NCI-H1694 (cell line): ENCODE results near the gene DENND4A.
"Not testable (repeated sequence)": the region's sequence is repeated elsewhere in the genome, so short reads cannot be mapped to it uniquely, and the experiment has no call there.

Source experiments
- DNase-seq: peaks from one replicate; lab custom pipeline; 2025; lab: John Stamatoyannopoulos, UW

Gene DENND4A

DNA sequence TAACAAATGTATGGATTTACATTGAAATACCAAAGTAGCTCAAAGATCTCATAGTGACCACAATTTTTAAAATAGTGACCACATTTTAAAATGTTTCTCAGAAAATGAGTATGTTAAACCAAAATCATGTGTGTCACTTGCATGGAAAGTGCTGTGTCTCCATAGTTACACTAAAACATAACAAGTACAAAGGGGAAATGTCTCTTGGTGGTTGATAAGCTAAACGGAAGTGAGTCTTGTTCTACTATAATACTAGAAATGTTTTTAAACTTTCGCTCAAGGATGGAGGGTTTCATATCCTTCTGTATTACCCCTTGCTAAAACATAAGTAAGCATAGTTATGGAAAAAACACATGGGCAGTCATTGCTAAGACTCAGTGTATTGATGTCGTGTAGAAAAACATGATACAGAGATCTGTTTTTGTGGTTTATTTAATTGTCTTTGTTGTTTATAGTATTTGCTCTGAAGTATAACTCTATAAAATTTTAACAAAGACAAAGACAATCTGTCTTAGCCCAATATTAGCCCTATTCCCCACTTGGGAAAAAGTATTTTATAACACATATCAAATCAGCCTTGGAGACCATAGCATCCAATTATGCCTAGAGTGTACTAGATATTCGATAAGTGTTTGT lies 27.0 kb upstream of the DENND4A start:
- no peak for DNase-seq

DNA sequence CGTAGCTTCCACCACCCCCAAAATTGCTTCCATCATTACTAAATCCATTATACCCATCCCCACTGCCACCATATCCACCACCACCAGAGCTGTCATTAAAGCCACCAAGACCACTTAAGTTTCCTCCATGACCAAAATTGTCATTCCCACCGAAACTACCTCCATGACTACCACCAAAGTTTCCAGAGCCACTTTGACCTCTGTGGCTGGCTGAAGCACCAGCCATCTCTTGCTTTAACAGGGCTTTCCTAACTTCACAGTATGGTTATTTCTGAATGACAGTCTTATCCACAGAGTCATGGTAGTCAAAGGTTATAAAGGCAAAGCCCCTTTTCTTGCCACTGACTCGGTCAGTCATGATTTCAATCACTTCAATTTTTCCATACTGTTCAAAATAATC lies 24.3 kb upstream of the DENND4A start:
- no peak for DNase-seq

DNA sequence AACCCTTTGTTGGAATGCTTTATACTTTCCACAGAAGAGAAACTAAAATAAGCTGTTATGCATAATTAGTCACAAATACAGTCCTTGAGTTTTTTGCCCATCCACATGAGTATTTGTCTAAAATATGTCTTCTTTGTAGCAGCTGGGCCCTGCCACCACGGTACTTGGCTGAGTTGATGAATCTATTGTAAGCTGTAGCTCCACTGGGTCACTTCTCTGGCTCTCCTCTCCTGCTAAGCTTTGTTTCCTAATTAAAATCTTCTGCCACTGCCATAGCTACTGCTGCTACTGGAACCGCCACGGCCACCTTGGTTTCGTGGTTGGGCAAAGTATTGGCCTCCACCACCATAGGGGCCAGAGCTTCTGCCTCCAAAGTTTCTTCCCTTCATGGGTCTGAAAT lies 23.9 kb upstream of the DENND4A start:
- DNase-seq, result not testable (repeated sequence)

DNA sequence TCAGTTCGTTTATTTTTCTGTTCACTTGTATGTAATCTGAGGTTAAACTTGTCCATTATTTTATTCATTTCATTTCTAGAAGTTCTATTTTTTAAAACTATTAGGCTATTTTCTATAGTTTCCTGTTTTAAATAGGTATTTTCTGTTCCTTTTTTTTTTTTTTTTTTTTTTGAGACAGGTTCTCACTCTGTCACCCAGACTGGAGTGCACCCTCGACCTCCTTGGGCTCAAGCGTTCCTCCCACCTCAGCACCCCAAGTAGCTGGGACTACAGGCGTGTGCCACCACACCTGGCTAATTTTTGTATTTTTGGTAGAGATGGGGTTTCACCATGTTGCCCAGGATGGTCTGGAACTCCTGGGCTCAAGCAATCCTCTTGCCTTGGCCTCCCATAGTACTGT lies 22.2 kb upstream of the DENND4A start:
- not testable (repeated sequence) for DNase-seq

DNA sequence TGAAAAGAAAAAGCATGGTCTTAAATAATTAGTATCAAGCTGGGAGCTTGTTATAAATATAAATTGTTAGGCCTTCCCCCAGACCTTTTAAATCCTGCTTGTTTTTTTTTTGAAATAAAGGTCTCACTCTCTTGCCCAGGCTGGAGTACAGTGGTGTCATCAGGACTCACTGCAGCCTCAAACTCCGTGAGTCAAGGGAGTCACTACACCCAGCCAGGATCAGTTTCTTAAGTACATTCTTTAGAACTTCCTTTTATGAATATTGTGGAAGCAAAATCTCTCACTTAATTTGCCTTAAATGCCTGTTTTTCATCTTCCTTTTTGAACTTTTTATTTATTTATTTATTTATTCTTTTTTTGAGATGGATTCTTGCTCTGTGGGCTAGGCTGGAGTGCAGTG lies 20.8 kb upstream of the DENND4A start:
- DNase-seq, result no peak

DNA sequence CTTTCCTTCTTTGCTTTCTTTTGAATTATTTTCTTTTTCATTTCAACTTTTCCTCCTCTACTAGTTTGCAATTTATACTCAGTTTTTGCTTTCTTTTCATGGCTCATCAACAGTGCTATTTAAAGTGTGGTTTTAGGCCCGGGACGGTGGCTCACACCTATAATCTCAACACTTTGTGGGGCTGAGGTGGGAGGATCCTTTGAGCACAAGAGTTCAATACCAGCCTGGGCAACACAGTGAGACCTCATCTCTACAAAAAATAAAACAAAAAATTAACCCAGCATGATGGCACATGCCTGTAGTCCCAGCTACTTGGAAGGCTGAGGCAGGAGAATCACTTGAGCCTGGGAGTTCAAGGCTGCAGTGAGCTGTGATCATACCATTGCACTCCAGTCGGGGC lies 20.4 kb upstream of the DENND4A start:
- DNase-seq, result no peak

DNA sequence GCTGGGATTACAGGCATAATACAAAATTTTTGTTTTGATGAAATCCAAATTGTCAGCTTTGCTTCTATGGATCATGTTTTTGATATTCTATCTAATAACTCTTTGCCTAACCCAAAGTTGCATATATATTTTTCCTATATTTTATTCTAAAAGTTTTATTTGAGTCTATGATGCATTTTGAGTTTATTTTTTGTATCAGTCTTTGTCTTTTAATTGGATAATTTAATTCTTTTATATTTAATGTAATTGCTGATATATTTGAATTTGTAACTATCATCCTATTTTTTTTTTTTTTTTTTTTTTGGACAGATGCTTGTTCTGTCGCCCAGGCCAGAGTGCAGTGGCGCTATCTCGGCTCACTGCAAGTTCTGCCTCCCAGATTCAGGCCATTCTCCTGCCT lies 19.7 kb upstream of the DENND4A start:
- DNase-seq, result no peak

DNA sequence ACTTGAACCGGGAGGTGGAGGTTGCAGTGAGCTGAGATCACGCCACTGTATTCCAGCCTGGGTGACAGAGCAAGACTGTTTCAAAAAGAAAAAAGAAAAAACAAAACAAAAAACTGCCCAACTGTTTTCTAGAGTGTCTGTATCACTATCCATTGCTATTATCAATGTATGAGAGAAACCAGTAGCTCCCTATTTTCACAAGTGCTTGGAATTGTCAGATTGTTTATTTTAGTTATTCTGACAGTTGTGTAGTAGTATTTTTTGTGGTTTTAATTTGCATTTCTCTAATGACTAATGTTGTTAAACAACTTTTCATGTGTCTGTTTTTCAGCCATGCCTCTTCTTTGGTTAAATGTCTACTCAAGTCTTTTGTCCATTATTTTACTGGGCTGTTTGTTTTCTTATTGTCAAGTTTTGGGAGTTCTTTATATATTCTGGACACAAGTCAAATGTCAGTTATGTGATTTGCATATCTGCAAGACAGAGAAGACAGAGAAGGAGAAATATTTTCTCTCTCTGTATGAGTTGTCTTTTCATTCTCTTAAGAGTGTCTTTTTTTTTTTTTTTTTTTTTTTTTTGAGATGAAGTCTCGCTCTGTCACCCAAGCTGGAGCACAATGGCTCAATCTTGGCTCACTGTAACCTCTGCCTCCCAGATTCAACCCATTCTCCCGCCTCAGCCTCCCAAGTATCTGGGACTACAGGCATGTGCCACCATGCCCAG lies 19.1 kb upstream of the DENND4A start:
- DNase-seq, result not testable (repeated sequence)

DNA sequence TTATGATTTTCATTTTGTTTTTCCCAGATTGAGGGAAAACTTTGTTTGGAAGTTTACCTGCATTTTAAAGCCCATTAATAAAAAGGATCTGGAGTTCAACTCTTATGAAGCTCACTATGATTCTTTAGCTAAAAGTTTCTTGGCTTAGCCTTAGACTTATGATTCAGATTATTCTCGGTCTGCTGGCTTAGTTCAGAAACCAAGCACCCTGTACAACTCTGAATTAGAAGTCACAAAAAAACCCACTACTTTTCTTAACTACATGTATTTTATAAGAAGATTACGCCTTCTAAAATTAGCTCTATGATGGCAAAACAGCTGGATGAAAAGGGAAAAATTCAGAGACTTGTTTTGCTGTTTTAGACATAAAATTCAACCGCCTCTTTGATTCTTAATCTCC lies 14.3 kb upstream of the DENND4A start:
- no peak for DNase-seq

DNA sequence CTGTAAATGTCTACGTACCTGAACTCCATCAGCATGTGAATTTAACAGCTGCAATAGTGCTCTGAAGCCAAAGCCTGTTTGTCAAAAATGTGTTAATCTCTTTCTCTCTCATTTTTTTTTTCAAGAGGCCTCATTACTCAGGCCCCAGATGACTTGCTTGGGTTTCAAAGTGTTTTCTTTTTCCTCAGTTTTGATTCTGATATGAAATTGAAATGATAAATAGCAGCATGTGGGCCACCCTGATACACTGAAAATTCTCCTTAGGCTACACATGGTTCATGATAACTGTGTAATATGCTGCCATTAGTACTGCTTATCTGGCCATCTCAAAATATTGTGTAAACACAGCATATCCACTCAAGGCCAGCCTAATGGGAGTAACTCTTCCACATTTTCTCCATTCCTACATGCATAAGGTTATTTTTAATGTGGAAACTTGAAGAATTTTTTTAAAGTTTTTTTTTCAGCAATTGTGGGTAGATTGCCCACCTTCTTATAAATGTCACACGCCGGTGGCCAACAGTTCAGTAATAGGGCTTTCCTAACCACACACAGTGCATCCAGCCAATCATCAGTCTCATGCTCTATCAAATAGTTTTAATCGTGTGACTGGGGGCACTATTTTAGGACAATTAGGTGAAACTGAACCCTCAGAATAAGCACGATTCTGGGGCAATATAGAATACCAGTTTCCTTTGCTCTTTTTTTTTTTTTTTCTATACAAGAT lies 13.1 kb upstream of the DENND4A start:
- DNase-seq, result no peak

DNA sequence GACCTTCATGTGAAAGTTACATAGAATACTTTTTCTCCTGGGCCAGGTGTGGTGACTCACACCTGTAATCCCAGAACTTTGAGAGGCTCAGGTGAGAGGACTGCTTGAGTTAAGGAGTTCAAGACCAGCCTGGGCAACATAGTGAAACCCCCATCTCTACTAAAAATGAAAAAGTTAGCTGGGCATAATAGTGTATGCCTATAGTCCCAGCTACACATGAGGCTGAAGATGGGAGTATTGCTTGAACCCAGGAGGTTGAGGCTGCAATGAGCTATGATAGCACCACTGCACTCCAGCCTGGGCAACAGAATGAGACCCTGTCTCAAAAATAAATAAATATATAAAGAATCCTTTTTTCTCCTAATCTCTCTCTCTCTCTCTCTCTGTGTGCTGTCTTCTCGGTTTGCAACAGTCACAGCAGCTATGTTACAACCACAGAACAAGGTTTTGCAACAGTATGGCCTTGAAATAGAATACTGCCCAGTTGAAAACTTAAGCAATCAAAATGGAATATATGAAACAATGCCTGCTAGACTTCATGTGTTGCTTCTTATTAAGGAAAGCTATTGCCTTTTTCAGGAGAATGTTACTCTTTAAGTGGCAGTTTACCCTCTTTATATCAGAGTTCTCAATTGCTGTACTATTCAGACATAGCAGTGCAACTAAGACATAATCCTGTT lies 12.3 kb upstream of the DENND4A start:
- no peak for DNase-seq

DNA sequence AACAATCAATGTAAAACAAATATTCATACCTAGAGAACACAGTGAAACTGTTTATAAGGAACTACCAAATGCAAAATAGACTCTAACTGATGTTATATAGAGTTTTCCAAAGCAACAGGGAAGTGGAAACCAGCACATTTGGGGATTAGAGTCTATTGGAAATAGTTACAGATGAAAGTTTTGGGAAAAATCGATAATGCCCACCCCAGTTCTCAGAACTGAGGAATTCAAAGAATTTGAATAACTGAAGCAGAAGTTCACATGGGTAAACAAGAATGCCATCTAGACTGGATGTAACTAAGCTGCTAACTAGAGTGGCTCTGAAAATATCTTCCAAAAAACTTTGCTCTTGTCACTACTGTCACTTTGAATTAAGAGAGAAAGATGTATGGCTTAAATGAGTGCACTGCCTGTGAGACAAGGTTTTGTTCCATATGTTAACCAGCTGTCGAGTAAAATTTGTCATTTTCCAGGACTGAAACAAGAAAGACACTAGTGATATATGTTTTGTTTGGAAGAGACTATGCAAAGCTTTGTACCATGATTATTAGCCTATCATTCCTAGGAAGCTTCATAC lies 9.2 kb upstream of the DENND4A start:
- no peak for DNase-seq

DNA sequence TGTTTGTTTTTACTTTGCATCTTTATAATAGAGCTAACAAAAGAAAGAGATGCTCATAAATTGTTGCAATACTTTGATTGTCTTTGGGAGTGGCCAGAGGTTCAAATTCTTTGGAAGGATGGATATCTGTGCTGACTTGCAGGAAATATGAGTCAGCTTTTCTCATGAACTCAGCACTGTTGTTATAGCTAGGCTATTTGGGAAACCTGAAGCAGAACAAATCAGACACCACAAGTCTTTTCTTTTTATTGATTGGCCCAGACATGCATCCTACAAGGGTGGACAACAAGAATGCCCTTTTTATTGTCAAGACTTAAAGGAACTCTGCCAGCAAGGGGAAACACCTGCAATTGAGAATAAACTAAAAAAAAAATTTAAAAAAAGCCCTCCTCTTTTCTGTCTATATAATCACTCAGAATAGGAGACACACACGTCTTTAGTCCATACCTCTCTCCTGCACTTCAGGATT lies 4.6 kb upstream of the DENND4A start:
- no peak for DNase-seq

DNA sequence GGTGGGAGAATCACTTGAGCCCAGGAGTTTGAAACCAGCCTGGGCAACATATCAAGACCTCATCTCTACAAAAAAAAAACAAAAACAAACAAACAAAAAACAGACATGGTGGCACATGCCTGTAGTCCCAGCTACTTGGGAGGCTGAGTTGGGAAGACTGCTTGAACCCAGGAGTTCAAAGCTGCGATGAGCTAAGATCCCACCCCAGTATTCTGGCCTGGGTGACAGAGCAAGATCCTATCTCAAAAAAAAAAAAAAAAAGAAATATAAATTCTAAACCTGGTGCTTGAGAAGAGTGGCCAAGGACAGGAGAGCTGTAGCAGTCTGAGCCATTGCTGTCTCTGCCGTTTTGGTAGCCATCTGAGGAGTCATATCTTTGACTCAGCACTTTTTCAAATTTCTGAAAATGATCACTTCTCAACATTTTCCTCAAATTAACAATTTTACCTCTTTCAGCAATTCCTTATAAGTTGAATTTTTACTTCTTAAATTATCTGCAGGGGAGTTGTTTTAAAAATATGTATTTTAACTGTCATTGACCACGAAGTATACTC lies 3.6 kb upstream of the DENND4A start:
- no peak for DNase-seq

DNA sequence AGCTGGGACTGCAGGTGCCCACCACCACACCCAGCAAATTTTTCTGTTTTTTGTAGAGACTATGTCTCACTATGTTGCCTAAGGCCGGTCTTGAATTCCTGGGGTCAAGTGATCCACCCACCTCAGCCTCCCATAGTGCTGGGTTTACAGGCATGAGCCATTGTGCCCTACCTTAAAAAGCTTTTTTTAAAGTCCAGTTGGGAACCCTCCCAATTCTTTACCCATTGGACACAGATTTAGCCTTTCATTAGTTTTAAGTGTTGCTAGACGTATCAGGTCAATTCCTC lies 1.7 kb upstream of the DENND4A start:
- DNase-seq, result no peak

DNA sequence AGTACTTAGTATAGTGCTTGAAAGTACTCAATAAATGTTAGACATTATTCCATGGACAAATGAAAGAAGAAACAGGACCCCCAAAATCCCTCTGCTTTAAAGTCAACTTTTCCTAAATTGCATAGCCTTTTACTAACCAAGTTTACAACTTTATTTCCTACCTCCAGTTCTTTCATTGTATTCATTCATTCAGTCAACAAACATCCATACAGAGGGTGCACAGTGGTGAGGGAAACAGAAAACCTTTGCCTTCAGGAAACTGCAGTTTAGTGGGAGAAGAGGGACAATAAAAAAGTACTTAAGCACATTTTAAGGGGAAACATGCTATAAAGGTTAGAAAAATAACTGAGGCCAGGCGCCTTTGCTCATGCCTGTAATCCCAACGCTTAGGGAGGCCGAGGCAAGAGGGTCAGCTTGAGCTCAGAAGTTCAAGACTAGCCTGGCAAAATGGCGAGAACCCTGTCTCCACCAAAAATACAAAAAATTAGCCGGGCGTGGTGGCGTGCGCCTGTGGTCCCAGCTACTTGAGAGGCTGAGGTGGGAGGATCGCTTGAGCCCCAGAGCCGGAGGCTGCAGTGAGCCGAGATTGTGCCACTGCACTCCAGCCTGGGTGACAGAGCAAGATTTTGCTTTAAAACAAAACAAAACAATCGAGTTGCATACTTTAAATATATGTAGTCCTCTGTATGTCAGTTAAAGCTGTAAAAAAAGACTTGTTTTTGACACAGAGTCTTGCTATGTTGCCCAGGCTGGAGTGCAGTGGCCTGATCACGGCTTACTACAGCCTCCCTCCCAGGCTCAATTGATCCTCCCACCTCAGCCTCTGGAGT lies 1.1 kb upstream of the DENND4A start:
- DNase-seq, result no peak

DNA sequence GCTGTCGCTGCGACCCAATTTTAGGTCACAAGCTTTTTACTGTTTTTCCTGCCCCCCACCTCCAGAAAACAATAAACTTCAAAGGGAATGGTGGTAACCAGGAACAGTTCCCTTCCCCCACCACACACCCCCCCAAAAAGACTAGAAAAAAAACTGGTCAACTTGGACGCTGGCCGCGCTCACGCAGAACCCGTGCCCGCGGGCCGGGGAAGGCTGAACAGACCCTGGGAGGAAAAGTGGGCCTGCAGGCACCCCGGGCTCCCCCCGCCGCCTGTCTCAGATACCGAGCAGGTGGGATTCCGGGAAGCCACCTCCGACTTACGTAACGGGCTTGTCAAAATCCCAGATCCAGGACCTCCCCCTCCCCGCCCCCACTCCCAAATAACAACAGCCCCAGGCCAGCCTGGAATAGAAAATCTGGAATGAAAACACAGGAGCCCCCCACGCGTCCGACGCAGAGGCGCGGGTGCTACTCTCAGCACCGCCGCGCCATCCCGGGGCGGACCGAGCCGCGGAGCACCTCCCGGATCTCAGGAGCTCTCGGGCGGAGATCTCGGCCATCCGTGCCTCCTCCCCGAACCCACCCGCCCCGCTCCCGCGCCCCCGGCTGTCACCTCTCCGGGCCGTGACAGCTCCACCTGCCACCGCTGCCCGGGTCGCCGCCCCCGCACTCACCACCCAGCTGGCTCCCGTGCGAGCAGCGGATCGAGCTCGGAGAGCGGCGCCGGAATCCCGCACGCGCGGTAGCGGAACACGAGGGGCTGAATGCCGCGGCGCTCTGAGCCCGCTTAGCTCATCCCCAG lies 557 bp downstream of the DENND4A start:
- peak; percentile 19 for DNase-seq

DNA sequence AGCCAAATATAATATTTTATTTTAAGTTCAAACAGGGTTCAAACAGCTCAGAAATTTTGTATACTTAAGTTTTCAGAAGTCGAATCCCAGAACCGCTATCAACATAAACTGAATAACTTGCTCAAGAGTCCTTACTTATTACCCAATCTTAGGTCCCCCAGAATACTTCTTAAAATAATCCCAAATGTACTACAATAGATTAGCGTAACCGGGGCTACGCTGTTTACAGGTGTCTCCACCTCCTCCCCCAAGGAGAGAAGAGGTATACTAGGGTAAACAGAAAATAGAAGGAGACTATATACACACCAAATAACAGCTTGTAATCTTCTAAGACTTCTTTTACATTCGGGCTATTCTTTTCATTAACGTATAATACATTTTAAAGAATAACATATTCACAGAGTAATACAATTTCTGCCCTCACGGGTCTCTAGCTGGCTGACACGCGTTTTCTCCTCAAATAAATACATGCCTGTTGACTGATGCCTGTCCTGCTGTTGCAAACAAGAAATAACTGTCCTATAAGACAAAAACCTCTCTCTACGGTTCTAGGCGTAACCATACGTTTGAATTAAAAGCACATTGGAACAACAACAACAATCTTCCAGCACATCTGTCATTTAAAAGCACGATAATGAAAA lies 1.3 kb downstream of the DENND4A start:
- peak; percentile 33 for DNase-seq

DNA sequence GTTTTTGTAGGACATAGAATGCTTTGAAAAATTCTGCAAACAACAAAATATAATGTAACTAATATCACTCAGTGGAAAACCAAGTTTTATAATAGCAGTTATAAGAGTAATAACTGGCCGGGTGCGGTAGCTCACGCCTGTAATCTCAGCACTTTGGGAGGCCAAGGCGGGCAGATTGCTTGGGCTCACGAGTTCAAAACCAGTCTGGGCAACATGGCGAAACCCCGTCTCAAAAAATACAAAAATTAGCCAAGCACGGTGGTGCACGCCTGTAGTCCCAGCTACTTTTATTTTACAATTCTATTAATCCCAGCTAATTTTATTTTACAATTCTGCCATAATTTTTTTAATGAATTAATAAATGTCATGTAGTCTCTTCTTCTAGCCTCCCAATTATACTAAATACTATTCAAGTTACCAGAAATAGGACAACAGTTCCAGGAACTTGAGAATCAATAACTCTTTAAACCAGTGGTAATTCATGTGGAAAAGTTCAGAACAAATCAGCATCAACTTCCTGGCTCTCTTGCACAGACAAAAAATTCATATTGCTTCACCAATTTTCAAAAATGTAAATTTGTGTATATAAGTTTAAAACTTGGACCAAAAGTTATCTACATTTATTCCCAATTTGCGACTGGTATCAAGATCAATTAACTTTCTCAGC lies 2.2 kb downstream of the DENND4A start:
- no peak for DNase-seq
